GM19240 (cell line): Measurements from ENCODE around the gene TP53RK.
"Not testable (repeated sequence)": the region's sequence is repeated elsewhere in the genome, so short reads cannot be mapped to it uniquely, and the experiment has no call there.

Source experiments
- DNase-seq: peaks from one replicate; pipeline ENCODE4 v3.0.0; 2011; ENCODE audit warnings: low spot score; ENCODE audit not compliant: insufficient read length

TP53RK gene

GRCh38 chr20:46683939-46684750 is 5.1 kb downstream of the TP53RK start:
- DNase-seq = no peak

DNA sequence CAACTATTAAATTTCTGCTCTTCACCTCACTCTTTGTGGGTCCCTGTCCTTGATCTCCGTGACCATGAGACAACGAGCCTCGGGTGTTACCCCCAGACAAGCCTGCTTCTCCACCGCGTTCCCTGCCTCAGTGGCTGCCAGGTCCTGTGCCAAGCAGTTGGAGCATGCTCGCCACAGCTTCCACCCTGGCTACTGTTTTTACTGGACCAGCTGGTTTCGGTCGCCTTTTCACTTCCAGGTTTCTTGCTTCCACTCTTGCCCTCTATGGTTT is 5.6 kb downstream of the TP53RK start:
- no peak for DNase-seq

GRCh38 chr20:46683011-46683667 is 6.1 kb downstream of the TP53RK start:
- no peak for DNase-seq

DNA sequence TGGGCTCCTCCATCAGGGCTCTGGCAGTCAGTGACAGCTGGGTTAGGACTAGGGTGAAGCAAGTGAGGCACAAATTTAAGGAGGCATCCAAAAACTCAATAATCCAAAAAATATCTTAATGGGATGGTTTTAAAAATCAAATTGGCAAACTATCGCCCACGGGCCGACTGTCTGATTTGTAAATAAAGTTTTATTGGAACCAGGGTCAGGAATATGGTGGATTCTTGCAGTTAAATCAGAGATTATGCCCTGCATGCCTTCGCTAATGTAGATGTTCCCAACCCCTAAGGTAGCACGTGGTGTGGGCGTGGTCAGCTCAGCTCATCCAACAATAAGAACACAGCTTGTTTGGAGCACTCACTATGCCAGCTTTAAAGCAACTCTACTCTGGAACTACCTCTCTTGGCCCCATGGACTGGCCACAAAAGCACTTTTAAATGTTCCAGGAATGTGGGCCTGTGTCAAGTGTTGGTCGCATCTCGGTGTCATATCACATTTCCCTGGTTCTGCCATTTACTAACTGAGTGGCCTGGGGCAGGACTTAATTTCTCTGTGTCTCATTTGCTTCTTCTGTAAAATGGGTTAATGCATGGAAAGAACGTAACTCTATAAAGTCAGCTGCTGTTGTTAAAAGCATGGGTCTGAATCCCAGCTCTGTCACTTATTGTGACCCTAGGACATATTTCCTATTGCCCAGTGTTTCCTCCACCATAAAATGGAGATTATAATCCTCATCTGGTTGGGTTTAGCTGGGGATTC is 7.0 kb downstream of the TP53RK start:
- DNase-seq = no peak

GRCh38 chr20:46681032-46681854 is 8.0 kb downstream of the TP53RK start:
- peak; percentile 23 for DNase-seq

DNA sequence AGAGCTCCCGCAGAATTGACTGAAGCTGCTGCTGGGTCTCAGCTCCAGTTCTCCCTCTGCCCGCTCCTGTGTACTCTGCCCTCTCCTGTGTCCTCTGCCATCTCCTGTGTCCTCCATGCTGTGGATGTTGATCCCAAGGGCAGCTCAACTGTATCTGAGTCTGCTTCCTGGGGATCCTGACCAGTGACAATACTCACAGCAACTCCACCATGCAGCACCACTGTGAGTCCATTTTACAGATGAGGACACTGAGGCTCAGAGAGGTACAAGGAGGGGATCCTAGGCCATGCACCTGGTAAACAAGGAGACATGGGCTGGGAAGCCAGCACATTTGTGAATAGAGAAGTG is 8.6 kb downstream of the TP53RK start:
- no peak for DNase-seq

DNA sequence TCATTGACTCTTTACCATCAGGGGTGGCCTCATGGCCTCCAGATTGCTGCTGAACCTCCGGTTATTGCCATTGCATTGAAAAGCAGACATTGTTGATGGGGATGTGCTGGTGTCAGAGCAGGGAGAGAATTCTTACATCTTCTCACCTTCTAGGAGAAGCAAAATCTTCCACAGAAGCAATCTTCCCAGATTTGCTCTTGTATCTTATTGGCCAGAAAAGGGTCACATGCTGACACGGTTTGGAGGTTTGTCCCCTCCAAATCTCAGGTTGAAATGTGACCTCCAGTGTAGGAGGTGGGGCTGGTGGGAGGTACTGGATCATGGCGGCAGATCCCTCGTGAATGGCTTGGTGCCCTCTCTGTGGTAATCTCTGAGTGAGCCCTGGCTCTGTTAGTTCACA is 10.7 kb downstream of the TP53RK start:
- DNase-seq = no peak

DNA sequence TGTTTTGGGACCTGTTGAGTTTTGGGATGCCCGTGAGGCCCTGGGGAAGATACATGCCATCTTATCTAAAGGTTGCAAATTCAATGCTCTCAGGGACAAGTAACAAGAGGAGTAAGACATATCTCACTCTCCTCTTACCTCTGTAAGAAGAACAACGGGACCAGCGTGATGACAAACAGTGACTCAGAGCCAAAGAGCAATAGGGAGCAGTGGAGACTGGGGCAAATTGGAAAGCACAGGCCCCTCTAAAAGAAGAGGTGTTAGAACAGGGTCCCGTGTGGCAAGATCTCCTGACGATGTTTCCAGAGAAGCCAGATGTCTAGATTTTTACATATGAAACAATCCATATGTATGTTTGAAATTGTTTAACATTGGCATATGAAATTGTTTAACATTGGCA is 11.6 kb downstream of the TP53RK start:
- no peak for DNase-seq

GRCh38 chr20:46676649-46677316 is 12.5 kb downstream of the TP53RK start:
- DNase-seq = not testable (repeated sequence)

GRCh38 chr20:46674253-46675083 is 14.8 kb downstream of the TP53RK start:
- DNase-seq = no peak

- no peak for DNase-seq
These were observed 15.6 kb downstream of the TP53RK start for GRCh38 chr20:46673394-46674252.

- no peak for DNase-seq
These were observed 16.6 kb downstream of the TP53RK start for GRCh38 chr20:46672543-46673148.

DNA sequence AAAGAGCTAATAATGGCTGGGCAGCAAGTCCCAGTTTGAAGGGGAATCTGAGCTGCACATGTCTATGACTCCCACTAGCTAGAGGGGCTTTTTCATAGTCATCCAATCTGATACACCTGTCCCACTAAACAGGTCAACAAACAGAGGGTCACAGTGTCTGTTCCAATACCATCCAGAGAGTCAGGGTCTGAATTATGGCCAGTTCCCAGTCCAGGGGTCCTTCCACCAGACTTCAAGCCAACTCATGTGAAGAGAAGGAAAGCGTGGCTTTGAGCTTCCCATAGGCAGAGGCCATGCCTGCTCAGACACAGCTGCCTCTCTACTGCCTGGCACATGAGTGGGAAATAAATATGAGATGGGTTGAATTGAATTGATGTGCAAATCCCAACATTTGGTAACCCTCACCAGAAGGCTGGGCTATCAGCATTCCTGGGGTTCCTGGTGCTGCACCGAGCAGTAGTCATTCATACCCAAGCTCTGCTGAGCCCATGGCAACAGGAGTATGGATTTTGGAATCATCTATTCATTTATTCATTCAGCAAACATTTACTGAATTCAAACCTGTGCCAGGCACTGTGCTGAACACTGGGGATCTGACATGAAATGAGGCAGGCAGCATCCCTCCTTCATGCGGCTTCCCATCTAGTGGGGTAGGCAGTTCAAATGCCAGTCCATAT is 17.2 kb downstream of the TP53RK start:
- no peak for DNase-seq

GRCh38 chr20:46670585-46671584 is 18.4 kb downstream of the TP53RK start:
- no peak for DNase-seq

GRCh38 chr20:46670228-46670584 is 19.0 kb downstream of the TP53RK start:
- DNase-seq = no peak

DNA sequence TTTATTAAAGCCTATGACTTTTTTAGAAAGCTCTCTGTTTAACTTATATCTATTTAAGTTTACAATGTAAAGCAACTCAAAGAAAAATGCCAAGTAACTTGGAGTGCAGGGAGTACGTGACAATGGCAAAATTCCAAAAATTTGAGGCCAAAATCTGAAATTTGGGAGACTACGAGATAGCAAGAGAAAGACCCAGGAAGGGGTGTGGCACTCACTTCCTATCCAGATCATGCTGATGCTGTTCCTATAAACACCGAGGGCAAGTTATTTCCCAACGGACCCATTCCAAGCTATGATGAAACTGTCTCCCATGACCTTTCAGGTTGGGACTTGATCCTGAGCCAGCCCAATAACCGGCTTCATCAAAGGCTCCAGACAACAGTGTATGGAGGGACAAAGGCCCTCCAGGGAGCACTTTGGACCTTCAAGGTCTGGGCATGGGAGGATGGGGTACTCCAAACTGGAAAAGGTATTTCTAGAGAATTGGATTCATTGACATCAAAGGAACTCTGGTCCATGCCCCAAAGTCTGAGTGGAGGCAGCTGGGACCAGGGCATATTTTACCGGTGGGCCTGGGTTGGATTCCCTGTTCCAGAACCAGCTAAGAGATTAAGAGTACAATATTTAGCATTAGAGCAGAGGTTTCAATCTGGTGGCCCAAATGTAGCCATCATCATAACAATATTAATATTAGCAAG is 22.3 kb downstream of the TP53RK start:
- no peak for DNase-seq

DNA sequence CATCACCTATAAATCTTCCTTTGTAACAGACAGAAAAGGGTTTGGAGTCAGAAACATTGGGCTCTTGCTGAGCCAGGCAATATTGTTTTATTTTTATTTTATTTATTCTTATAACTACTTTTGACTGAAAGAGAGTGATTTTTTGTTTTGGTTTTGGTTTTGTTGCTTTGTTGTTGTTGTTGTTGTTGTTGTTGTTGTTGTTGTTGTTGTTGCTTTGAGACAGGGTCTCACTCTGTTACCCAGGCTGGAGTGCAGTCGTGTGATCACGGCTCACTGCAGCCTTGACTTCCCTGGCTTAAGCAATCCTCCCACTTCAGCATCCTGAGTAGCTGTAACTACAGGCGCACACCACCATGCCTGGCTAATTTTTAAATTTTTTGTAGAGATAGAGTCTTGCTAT is 22.9 kb downstream of the TP53RK start:
- DNase-seq = no peak
